Nephron progenitor cell (in vitro differentiated cells): ENCODE data around the gene DIPK1B.
"Not testable (repeated sequence)": the region's sequence is repeated elsewhere in the genome, so short reads cannot be mapped to it uniquely, and the experiment has no call there.

Experiments
- DNase-seq: peaks from one replicate; pipeline ENCODE4 v3.0.0; 2021
- H3K27ac Mint-ChIP-seq: 2 replicates; pipeline ENCODE4 v1.8.0; 2021; ENCODE audit warnings: mild to moderate bottlenecking, moderate library complexity, mixed read lengths
- H3K27me3 Mint-ChIP-seq: 2 replicates; pipeline ENCODE4 v1.8.0; 2021; ENCODE audit warnings: mild to moderate bottlenecking, low read depth, mixed read lengths; ENCODE audit not compliant: poor library complexity
- H3K36me3 Mint-ChIP-seq: 2 replicates; pipeline ENCODE4 v1.8.0; 2021; ENCODE audit warnings: low read depth, mixed read lengths
- H3K4me1 Mint-ChIP-seq: 2 replicates; pipeline ENCODE4 v1.8.0; 2021; ENCODE audit warnings: mixed read lengths
- H3K4me3 Mint-ChIP-seq: 2 replicates; pipeline ENCODE4 v1.8.0; 2021; ENCODE audit warnings: mild to moderate bottlenecking, moderate library complexity, mixed read lengths
- H3K9me3 Mint-ChIP-seq: 2 replicates; pipeline ENCODE4 v1.8.0; 2021; ENCODE audit warnings: mild to moderate bottlenecking, moderate library complexity, mixed read lengths
- CTCF ChIP-seq: fragments of 200-600 bp; sonication (generic); IDR thresholded peaks from 2 replicates; pipeline ENCODE4 v1.5.0; 2021; ENCODE audit warnings: antibody characterized with exemption

The DIPK1B gene

DNA sequence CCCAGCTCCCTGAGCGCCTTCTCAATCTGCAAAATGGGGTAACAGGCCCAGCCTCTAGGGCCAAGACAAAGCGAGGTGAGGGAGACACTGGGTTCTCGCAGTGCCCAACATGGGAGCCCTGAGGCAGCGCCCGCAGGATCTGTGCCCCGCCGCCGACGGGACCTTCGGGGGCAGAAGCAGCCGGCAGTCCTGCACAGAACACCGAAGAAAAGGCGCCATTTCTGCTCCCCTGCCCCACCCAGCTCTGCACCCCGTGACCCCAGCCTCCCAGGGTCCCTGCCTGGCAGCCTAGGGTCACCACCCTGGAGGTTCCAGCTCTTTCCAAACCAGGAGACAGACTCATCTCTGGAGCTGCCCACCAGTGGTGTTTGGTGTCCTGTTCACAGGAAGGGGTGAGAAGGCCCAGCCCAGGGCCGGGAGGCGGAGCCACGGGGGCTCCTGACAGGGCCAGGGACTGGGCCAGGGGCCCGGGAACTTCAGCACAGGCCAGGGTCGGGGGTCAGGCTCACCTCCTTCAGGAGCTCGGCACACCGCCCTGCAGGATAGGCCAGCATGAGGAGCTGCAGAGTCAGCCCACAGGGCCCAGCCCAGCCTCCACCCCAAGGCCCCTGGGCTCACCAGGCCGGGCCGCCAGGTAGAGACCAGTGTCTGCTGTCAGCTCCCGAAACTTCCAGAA lies 42.4 kb downstream of the DIPK1B start:
- no peak overlapping the region for H3K27ac Mint-ChIP-seq
- peaks cover 7% of the 10 kb centered on the region for H3K36me3 Mint-ChIP-seq

DNA sequence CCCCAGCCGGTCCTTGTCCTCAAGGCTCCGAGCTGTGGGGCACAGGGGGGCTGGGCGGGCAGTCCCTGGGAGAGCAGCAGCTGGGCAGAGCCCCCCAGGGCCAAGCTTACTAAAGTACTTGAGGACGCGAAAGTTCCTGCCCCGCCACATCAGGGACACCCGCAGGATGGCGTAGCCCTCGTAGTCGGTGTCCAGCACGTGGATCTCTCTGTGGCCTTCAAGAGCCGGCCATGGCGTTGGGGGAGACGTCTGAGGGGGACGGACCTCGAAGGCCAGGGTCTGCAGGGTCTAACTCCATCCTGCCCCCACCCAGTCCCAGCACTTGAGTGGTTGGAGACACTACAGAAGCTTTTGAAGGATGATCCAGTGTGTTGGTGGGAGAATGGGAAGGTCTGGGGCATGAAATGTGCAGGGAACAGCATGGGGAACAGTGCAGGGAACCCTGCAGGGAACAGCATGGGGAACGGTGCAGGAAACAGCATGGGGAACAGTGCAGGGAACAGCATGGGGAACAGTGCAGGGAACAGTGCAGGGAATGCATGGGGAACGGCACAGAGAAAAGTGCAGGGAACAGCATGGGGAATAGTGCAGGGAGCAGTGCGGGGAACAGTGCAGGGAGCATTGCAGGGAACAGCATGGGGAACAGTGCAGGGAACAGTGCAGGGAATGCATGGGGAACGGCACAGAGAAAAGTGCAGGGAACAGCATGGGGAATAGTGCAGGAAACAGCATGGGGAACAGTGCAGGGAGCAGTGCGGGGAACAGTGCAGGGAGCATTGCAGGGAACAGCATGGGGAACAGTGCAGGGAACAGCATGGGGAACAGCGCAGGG lies 43.1 kb downstream of the DIPK1B start:
- not testable (repeated sequence) for H3K4me1 Mint-ChIP-seq, H3K36me3 Mint-ChIP-seq, H3K4me3 Mint-ChIP-seq, H3K27ac Mint-ChIP-seq, DNase-seq
- Mint-ChIP-seq H3K27me3 (peaks cover 22% of the 10 kb centered on the region), H3K9me3 (peaks cover 38% of the 10 kb centered on the region)

More for the DNA sequence above, 42.4 kb downstream of the DIPK1B start:
- Mint-ChIP-seq H3K27me3 (peaks cover 28% of the 10 kb centered on the region), H3K9me3 (peaks cover 39% of the 10 kb centered on the region), H3K4me3 (no peak overlapping the region), H3K4me1 (peaks cover 3% of the 10 kb centered on the region)
- DNase-seq: peak; percentile 54
- TF ChIP-seq CTCF: no peak

DNA sequence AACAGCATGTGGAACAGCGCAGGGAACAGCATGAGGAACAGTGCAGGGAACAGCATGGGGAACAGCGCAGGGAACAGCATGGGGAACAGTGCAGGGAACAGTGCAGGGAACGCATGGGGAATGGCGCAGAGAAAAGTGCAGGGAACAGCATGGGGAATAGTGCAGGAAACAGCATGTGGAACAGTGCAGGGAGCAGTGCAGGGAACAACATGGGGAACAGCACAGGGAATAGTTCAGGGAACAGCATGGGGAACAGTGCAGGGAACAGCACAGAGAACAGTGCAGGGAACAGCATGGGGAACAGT lies 43.7 kb downstream of the DIPK1B start:
- Mint-ChIP-seq H3K36me3 (peaks cover 7% of the 10 kb centered on the region), H3K4me1 (peaks cover 15% of the 10 kb centered on the region), H3K27me3 (peaks cover 17% of the 10 kb centered on the region), H3K9me3 (peaks cover 32% of the 10 kb centered on the region), H3K27ac (no peak overlapping the region), H3K4me3 (no peak overlapping the region)
- no peak for TF ChIP-seq CTCF
- no peak for DNase-seq

DNA sequence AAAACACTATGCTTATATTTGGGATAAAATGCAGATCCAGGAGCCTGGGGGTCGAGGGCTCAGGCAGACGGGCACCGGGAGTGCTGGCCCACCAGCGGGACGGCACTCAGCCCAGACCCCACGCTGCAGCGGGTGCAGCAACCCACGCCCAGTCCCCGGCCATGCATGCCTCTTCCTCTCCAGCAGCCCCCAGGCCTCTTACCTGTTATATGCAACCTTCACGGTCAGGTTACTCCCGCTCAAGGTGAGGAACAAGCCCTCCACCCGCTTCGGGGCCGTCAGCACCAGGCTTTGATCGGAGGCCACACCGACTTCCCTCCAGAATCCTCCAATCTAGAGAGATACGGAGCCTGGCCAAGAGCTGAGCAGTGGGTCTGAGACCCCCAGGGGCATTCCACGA lies 44.5 kb downstream of the DIPK1B start:
- no peak for TF ChIP-seq CTCF

GRCh38 chr9:136757328-136757727 lies 45.0 kb downstream of the DIPK1B start:
- TF ChIP-seq CTCF: no peak

More for the DNA sequence above, 44.5 kb downstream of the DIPK1B start:
- Mint-ChIP-seq H3K27me3 (peaks cover 12% of the 10 kb centered on the region), H3K4me1 (peaks cover 19% of the 10 kb centered on the region), H3K27ac (no peak overlapping the region), H3K36me3 (peaks cover 7% of the 10 kb centered on the region), H3K9me3 (peaks cover 25% of the 10 kb centered on the region), H3K4me3 (no peak overlapping the region)
- DNase-seq: no peak

DNA sequence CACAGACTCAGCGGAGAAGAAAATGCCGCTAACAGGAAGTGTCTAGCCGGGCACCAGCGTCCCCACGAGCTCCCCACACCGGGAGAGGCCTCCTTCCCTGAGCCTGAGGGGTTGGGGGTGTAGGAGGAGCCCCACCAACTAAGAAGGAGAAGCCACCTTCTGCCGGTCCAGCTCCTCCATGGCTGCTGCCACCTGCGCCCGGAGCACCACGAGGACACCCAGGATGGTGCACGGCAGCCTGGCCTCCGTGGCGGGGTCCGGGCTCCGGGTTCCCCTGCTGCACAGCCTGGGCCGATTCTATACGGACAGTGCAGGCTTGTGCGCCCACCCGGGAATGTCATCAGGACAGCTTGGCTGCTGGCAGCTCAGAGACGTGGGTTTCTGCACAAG lies 45.4 kb downstream of the DIPK1B start:
- TF ChIP-seq CTCF: no peak
- Mint-ChIP-seq H3K9me3 (peaks cover 16% of the 10 kb centered on the region), H3K4me1 (peaks cover 19% of the 10 kb centered on the region), H3K36me3 (peaks cover 1% of the 10 kb centered on the region), H3K4me3 (no peak overlapping the region), H3K27ac (no peak overlapping the region), H3K27me3 (peaks cover 6% of the 10 kb centered on the region)
- no peak for DNase-seq

More at GRCh38 chr9:136757328-136757727, 45.0 kb downstream of the DIPK1B start:
- H3K27ac Mint-ChIP-seq: no peak overlapping the region
- H3K4me1 Mint-ChIP-seq: peaks cover 19% of the 10 kb centered on the region
- peaks cover 5% of the 10 kb centered on the region for H3K36me3 Mint-ChIP-seq
- DNase-seq: no peak
- H3K27me3 Mint-ChIP-seq: peaks cover 8% of the 10 kb centered on the region
- H3K9me3 Mint-ChIP-seq: peaks cover 20% of the 10 kb centered on the region
- no peak overlapping the region for H3K4me3 Mint-ChIP-seq
